ENCODE measurements around the gene TFDP1. TPM values are rescaled to one million over a fixed set of nuclear protein-coding genes. Genes with fewer than 3 reads are reported as not detected.

The TFDP1 gene
- total RNA-seq, 2 experiments from 2014 or later = 87.9 to 119 TPM

DNA sequence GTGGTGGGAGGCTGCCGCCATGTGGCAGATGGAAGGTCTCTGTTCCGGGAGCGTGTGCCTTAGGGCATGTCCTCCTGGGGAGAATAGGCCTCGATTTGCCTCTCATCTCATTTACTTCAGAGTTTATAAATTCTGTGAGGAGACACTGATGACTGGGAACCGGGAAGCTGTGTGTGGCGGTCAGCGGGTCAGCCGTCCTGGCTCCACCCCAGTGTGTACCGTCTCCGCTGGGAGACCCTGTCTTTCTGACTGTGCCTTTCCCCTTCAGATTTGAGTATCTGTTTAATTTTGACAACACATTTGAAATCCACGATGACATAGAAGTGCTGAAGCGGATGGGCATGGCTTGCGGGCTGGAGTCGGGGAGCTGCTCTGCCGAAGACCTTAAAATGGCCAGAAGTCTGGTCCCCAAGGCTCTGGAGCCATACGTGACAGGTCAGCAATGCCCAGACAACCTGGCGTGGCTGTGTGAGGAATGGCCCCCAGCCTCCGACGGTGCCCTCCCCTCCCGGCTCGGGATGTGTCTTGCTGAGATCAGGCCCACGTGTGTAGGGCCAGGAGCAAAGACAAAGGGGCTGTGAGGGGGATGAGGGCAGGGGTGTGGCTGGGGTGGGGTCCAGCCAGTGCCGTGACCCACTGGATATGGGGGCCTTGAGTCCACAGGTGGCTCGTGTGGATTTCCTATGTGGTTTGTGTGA is 51.9 kb downstream of the TFDP1 start:
- ChIA-PET POLR2A (no interaction called here), CTCF (ENCODE audit: unreplicated experiment) (no interaction called here)
- intact Hi-C loops (cut with micrococcal nuclease; ENCODE audit: unreplicated experiment) = no loop called here
- DNase-seq (ENCODE audit: low spot score) = no peak
- Histone ChIP-seq H3K4me1 (ENCODE audit: insufficient read depth, low read length, poor library complexity, severe bottlenecking) (no peaks in the 10 kb centered on the region), H3K27ac (ENCODE audit: low read depth, low read length, poor library complexity, severe bottlenecking) (no peak overlapping the region), H4K20me1 (ENCODE audit: insufficient read depth, low read length) (no peaks in the 10 kb centered on the region), H3K4me3 (ENCODE audit: low read depth, low read length, poor library complexity, severe bottlenecking) (no peak overlapping the region), H3K9me2 (ENCODE audit: insufficient read depth, low read length) (no peaks in the 10 kb centered on the region), H3K36me3 (ENCODE audit: insufficient read depth, low read length) (peaks cover 82% of the 10 kb centered on the region), H2AFZ (ENCODE audit: low read length) (no peak overlapping the region), H3K79me2 (ENCODE audit: insufficient read depth, low read depth, low read length) (no peaks in the 10 kb centered on the region), H3K4me2 (ENCODE audit: low read length) (no peak overlapping the region), H3K9me3 (ENCODE audit: low read length) (no peaks in the 10 kb centered on the region)
- TF ChIP-seq CTCF (conservative IDR thresholded peaks at IDR 0.05; ENCODE audit: low read length) (no peak), EZH2phosphoT487 (IDR thresholded peaks at IDR 0.05; ENCODE audit: borderline replicate concordance, low read depth, low read length) (no peak)
- no TSS peak for BruUV-seq (replicated peaks)

DNA sequence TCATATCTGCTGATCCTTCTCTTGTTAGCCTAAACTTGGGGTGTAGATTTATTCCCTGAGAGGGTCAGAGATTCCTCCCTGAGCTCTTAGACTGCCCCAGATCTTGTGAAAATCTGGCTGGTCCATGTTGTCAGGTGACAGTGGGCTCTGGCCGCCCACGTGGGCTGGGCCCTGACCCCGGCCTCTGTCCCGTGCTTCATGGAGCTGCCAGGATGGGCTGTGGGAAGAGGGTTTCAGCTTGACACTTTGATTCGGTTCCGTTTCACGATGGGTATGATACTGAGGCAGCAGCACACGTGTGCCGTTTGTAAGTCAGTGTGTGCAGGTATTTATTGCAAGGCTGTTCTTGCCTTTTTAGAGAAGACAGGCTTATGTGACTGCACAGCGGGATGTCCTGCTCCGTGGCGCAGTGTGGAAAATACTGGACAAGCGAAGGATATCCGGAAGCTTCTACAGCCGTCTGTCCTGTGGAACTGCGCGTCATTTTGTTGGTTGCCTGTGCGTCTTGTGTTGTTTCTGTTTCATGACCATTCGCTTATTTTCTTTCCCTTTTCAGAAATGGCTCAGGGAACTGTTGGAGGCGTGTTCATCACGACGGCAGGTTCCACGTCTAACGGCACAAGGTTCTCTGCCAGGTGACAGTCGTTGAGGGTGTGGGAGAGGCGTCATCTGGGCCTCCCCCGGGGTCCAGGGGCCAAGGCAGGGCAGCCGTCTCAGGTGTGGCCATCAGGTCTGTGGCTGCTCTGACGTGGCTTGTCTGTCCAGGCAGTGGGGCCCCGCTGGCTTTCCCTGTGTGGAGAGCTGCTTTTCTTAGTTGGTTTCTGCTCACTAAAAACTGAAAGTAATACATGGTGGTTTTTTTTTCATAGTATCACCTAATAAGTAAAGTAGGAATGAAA is 53.0 kb downstream of the TFDP1 start:
- H3K9me3 ChIP-seq (ENCODE audit: low read length) = no peaks in the 10 kb centered on the region
- H3K4me3 ChIP-seq (ENCODE audit: low read depth, low read length, poor library complexity, severe bottlenecking) = no peak overlapping the region
- H3K4me2 ChIP-seq (ENCODE audit: low read length) = no peak overlapping the region
- H3K36me3 ChIP-seq (ENCODE audit: insufficient read depth, low read length) = peaks cover 79% of the 10 kb centered on the region
- DNase-seq (ENCODE audit: low spot score) = no peak
- ChIA-PET CTCF (ENCODE audit: unreplicated experiment) (no interaction called here), POLR2A (no interaction called here)
- H3K9me2 ChIP-seq (ENCODE audit: insufficient read depth, low read length) = no peaks in the 10 kb centered on the region
- BruUV-seq (replicated peaks) = no TSS peak
- H3K79me2 ChIP-seq (ENCODE audit: insufficient read depth, low read depth, low read length) = no peaks in the 10 kb centered on the region
- intact Hi-C loops (cut with micrococcal nuclease; ENCODE audit: unreplicated experiment) = no loop called here
- H2AFZ ChIP-seq (ENCODE audit: low read length) = no peak overlapping the region
- no peak for TF ChIP-seq EZH2phosphoT487 (IDR thresholded peaks at IDR 0.05; ENCODE audit: borderline replicate concordance, low read depth, low read length)
- TF ChIP-seq CTCF (conservative IDR thresholded peaks at IDR 0.05; ENCODE audit: low read length) = no peak
- H3K4me1 ChIP-seq (ENCODE audit: insufficient read depth, low read length, poor library complexity, severe bottlenecking) = no peaks in the 10 kb centered on the region
- H3K27ac ChIP-seq (ENCODE audit: low read depth, low read length, poor library complexity, severe bottlenecking) = no peak overlapping the region
- H4K20me1 ChIP-seq (ENCODE audit: insufficient read depth, low read length) = no peaks in the 10 kb centered on the region
